HG02588 (cell line): Measurements from ENCODE around the gene CCR2.
"Not testable (repeated sequence)": the region's sequence is repeated elsewhere in the genome, so short reads cannot be mapped to it uniquely, and the experiment has no call there.

Source experiments
- ATAC-seq: cut with Tn5 transposase; IDR thresholded peaks from one replicate; pipeline ENCODE4 v1.9.1; 2021; ENCODE audit warnings: mild to moderate bottlenecking, moderate library complexity; ENCODE audit not compliant: unreplicated experiment

CCR2 gene

GRCh38 chr3:46400846-46401245 lies 46.9 kb downstream of the CCR2 start:
- ATAC-seq: no peak

- ATAC-seq: no peak
These were observed 47.7 kb downstream of the CCR2 start for GRCh38 chr3:46401579-46401978.

GRCh38 chr3:46402902-46403301 lies 49.0 kb downstream of the CCR2 start:
- ATAC-seq: not testable (repeated sequence)

GRCh38 chr3:46405301-46406019 lies 51.5 kb downstream of the CCR2 start:
- ATAC-seq: no peak

GRCh38 chr3:46406443-46406787 lies 52.5 kb downstream of the CCR2 start:
- no peak for ATAC-seq

GRCh38 chr3:46406788-46407611 lies 53.1 kb downstream of the CCR2 start, which contains the start of the genes CCR5AS and CCRL2:
TSS of gene CCR5AS (minus strand) at chr3:46407066.
TSS of gene CCRL2 (plus strand) at chr3:46407259. CDS start at chr3:46408080, 821 bp downstream.
- no peak for ATAC-seq

GRCh38 chr3:46407970-46408369 lies 54.1 kb downstream of the CCR2 start:
- ATAC-seq: no peak

GRCh38 chr3:46408853-46409252 lies 54.9 kb downstream of the CCR2 start:
- ATAC-seq: no peak

GRCh38 chr3:46409739-46410489 lies 56.0 kb downstream of the CCR2 start:
- no peak for ATAC-seq
